HG02870 (cell line): ENCODE results near the gene DLGAP1.

Experiments used
- ATAC-seq: cut with Tn5 transposase; IDR thresholded peaks from one replicate; pipeline ENCODE4 v1.9.1; 2021; ENCODE audit warnings: mild to moderate bottlenecking, moderate library complexity; ENCODE audit not compliant: unreplicated experiment

DLGAP1 gene

GRCh38 chr18:3466872-3467271 lies 988.2 kb downstream of the DLGAP1 start:
- no peak for ATAC-seq

- ATAC-seq = no peak
Observed at GRCh38 chr18:3466045-3466444, 989.1 kb downstream of the DLGAP1 start.

GRCh38 chr18:3463051-3463450 lies 992.1 kb downstream of the DLGAP1 start:
- ATAC-seq = no peak

GRCh38 chr18:3461704-3462103 lies 993.4 kb downstream of the DLGAP1 start:
- ATAC-seq = no peak

GRCh38 chr18:3460823-3461398 lies 994.2 kb downstream of the DLGAP1 start:
- no peak for ATAC-seq

GRCh38 chr18:3458952-3459853 lies 995.9 kb downstream of the DLGAP1 start:
- no peak for ATAC-seq

GRCh38 chr18:3458378-3458777 lies 996.7 kb downstream of the DLGAP1 start:
- no peak for ATAC-seq

- no peak for ATAC-seq
Observed at GRCh38 chr18:3457261-3457724, 997.8 kb downstream of the DLGAP1 start.

GRCh38 chr18:3456686-3457069 lies 998.4 kb downstream of the DLGAP1 start:
- ATAC-seq = no peak

GRCh38 chr18:3455907-3456685 lies 999.0 kb downstream of the DLGAP1 start:
- no peak for ATAC-seq

GRCh38 chr18:3455090-3455635 lies 999.9 kb downstream of the DLGAP1 start:
- ATAC-seq = no peak

- ATAC-seq = no peak
Observed at GRCh38 chr18:3454365-3455089, 1000.6 kb downstream of the DLGAP1 start.

GRCh38 chr18:3453540-3454364 lies 1001.4 kb downstream of the DLGAP1 start:
- no peak for ATAC-seq

GRCh38 chr18:3452750-3453539 lies 1002.2 kb downstream of the DLGAP1 start:
- ATAC-seq = no peak

- no peak for ATAC-seq
Observed at GRCh38 chr18:3451989-3452749, 1002.9 kb downstream of the DLGAP1 start.

GRCh38 chr18:3451183-3451988 lies 1003.7 kb downstream of the DLGAP1 start:
- ATAC-seq = no peak

GRCh38 chr18:3450799-3451182 lies 1004.3 kb downstream of the DLGAP1 start:
- no peak for ATAC-seq
